ENCODE data around the gene VSTM5. TPM values are rescaled to one million over a fixed set of nuclear protein-coding genes. Genes with fewer than 3 reads are reported as not detected.
"Not testable (repeated sequence)": the region's sequence is repeated elsewhere in the genome, so short reads cannot be mapped to it uniquely, and the experiment has no call there.

The VSTM5 gene
- total RNA-seq, 1 experiment from 2014 or later, result not detected

- in situ Hi-C loops (cut with HindIII; ENCODE audit: low sequenced_read_pairs), result no loop called here
Measured at GRCh38 chr11:93813974-93814373, 36.4 kb downstream of the VSTM5 start.

DNA sequence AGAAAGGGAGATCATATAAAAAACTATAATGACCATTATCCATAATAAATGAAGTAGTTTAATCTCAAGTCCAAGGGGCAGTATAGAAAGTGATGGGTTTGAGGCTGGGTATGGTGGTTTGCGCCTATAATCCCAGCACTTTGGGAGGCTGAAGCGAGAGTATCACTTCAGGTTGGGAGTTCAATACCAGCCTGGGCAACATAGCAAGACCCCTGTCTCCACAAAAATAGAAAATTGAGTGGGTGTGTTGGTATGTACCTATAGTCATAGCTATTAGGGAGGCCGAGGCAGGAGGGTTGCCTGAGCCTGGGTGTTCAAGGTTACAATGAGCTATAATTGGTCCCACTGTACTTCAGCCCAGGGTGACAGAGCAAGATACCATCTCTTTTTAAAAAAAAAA is 42.4 kb downstream of the VSTM5 start:
- DNase-seq (ENCODE audit: low spot score), result no peak
- in situ Hi-C loops (cut with HindIII; ENCODE audit: low sequenced_read_pairs), result no loop called here

More at GRCh38 chr11:93813974-93814373, 36.4 kb downstream of the VSTM5 start:
- no peak for DNase-seq (ENCODE audit: low spot score)

GRCh38 chr11:93804879-93805278 is 45.5 kb downstream of the VSTM5 start:
- in situ Hi-C loops (cut with HindIII; ENCODE audit: low sequenced_read_pairs), result no loop called here

GRCh38 chr11:93801366-93801765 is 49.1 kb downstream of the VSTM5 start:
- in situ Hi-C loops (cut with HindIII; ENCODE audit: low sequenced_read_pairs), result no loop called here
- no peak for DNase-seq (ENCODE audit: low spot score)

More at GRCh38 chr11:93804879-93805278, 45.5 kb downstream of the VSTM5 start:
- no peak for DNase-seq (ENCODE audit: low spot score)

- DNase-seq (ENCODE audit: low spot score), result no peak
- in situ Hi-C loops (cut with HindIII; ENCODE audit: low sequenced_read_pairs), result no loop called here
Measured at GRCh38 chr11:93796441-93797231, 53.8 kb downstream of the VSTM5 start.

DNA sequence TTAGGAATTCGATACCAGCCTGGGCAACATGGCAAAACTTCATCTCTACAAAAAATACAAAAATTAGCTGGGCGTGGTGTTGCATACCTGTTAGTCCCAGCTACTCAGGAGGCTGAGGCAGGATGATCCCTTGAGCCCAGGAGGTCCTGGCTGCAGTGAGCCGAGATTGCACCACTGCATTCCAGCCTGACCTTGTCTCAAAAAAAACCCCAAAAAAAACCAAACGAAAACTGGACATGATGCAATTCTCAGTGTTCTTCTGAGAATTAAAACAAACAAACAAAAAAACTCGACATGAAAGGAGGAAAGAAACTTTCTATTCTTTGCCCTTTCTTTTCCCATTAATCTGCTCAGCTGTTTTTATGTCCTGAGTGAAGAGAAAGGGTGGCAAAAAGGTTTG is 58.9 kb downstream of the VSTM5 start:
- in situ Hi-C loops (cut with HindIII; ENCODE audit: low sequenced_read_pairs), result no loop called here
- DNase-seq (ENCODE audit: low spot score), result no peak

- DNase-seq (ENCODE audit: low spot score), result no peak
- in situ Hi-C loops (cut with HindIII; ENCODE audit: low sequenced_read_pairs), result no loop called here
Measured at GRCh38 chr11:93784935-93785360, 65.5 kb downstream of the VSTM5 start.

- in situ Hi-C loops (cut with HindIII; ENCODE audit: low sequenced_read_pairs), result no loop called here
- DNase-seq (ENCODE audit: low spot score), result peak; percentile 97
Measured at GRCh38 chr11:93784145-93784934, 66.1 kb downstream of the VSTM5 start, which contains the start of gene MED17. TSS of gene MED17 (plus strand) at chr11:93784282. CDS start at chr11:93784514, 232 bp downstream.

- no peak for DNase-seq (ENCODE audit: low spot score)
- in situ Hi-C loops (cut with HindIII; ENCODE audit: low sequenced_read_pairs), result no loop called here
Measured at GRCh38 chr11:93783765-93784144, 66.7 kb downstream of the VSTM5 start.

DNA sequence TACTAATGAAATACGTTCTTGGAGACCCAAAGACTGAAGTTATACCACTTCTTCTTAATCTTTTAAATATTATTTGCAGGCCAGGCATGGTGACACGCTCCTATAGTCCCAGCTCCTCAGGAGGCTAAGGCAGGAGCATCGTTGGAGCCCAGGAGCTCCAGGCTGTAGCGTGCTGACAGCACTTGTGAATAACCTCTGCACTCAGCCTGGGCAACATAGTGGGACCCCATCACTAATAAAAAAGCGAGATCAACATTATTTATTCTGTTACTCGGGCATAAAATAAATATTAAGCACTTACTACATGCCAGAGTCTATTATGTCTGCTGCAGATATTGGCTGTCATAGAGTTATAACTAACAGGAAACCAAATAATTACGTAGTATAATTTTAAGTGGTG is 67.1 kb downstream of the VSTM5 start:
- in situ Hi-C loops (cut with HindIII; ENCODE audit: low sequenced_read_pairs), result no loop called here
- no peak for DNase-seq (ENCODE audit: low spot score)

GRCh38 chr11:93775289-93775688 is 75.1 kb downstream of the VSTM5 start:
- in situ Hi-C loops (cut with HindIII; ENCODE audit: low sequenced_read_pairs), result no loop called here
- DNase-seq (ENCODE audit: low spot score), result no peak

DNA sequence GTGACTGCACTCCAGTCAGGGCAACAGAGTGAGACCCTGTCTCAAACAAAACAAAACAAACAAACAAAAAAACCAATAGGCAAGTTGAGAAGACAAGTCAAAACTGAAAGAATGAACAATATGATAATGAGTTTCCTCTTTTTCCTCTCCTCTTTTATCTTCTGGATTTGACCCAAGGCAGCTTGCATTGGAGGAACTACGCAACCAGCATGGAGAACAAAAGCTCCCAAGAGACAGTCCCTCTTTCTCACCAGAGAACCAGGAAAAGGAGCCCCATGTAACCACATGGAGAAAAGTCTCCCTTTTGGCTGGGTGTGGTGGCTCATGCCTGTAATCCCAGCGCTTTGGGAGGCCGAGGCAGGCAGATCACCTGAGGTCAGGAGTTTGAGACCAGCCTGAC is 75.9 kb downstream of the VSTM5 start:
- in situ Hi-C loops (cut with HindIII; ENCODE audit: low sequenced_read_pairs); DNase-seq (ENCODE audit: low spot score): not testable (repeated sequence)

GRCh38 chr11:93773601-93774200 is 76.7 kb downstream of the VSTM5 start:
- in situ Hi-C loops (cut with HindIII; ENCODE audit: low sequenced_read_pairs), result no loop called here
- no peak for DNase-seq (ENCODE audit: low spot score)

- no peak for DNase-seq (ENCODE audit: low spot score)
- in situ Hi-C loops (cut with HindIII; ENCODE audit: low sequenced_read_pairs), result no loop called here
Measured at GRCh38 chr11:93773045-93773477, 77.4 kb downstream of the VSTM5 start.

GRCh38 chr11:93772123-93772522 is 78.3 kb downstream of the VSTM5 start:
- DNase-seq (ENCODE audit: low spot score), result no peak
- in situ Hi-C loops (cut with HindIII; ENCODE audit: low sequenced_read_pairs), result no loop called here

DNA sequence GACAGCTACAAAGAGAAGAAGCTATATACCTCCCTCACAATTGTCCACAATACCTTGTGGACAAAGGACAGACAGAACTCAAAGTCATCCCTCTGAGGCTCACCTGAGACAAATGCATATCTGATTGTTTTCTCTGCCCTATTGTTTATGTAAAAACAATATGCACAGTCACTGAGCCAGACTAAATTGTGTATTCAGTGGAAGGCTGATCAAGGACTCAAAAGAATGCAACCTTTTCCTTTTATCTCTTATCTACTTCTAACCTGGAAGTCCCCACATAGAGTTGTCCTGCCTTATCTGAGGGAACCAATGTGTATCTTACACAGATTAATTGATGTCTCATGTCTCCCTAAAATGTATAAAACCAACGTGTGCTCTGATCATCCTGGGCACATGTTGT is 80.3 kb downstream of the VSTM5 start:
- DNase-seq (ENCODE audit: low spot score), result no peak
- in situ Hi-C loops (cut with HindIII; ENCODE audit: low sequenced_read_pairs), result no loop called here
